GM12874 (cell line): ENCODE measurements around the gene WLS.

Experiments used
- CTCF ChIP-seq: IDR thresholded peaks from 2 replicates; pipeline ENCODE4 v1.5.1; 2011; ENCODE audit warnings: low read depth, mild to moderate bottlenecking, control low read depth, low read length, moderate library complexity; ENCODE audit not compliant: insufficient read depth

WLS gene

DNA sequence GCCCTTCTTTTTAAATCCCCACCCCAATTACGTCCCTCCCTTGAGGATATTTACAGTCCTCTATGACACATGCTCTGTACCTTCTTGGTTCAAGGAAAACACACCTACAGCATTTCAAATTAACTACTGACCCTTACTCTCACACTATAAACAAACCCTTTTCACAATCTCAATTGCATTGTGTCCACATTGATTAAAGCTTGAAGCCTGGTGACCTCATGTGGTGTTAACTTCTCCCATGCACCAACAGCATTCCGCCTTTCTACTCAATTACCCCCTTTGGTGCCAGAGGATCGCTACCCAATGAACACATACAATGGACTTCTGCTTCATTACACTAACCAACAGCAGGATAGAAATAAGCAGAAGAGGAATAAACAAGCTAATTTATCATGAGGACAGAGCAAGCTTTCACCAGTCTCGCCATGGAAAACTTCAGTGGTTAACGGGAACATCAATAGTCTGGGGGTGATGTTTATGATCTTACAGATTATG is 15.2 kb downstream of the WLS start:
- TF ChIP-seq CTCF: no peak

- TF ChIP-seq CTCF: no peak
Measured at GRCh38 chr1:68216089-68216772, 16.1 kb downstream of the WLS start.

GRCh38 chr1:68213843-68214242 is 18.5 kb downstream of the WLS start:
- no peak for TF ChIP-seq CTCF

DNA sequence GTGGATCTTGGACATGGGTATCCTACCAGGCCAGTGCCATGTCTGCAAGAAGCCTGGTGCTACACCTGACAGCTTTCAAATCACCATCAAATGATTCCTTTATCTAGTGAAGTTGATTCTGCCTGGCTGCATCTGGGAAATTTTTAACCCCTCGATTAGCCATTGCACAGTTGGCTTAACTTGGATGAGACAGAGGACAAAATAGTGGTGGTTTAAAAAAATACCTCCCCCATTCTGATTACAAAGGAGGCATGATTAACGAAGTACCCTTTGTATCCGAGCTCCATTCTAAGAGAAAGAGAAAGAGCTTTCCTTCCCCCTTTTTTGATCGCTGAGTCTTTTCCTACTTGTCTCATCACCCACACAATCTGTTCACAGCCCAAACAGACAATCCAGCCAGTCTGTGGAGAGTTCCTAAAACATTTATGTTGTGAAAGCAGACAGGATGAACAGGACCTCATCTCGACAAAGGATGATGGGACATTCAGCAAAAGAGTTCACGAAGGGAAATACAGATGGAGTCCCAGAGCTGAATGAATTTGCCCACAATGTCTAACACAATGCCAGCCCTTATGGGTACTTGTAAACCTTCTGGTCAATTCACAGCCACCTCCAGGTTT is 20.5 kb downstream of the WLS start:
- no peak for TF ChIP-seq CTCF

GRCh38 chr1:68210829-68211228 is 21.5 kb downstream of the WLS start:
- no peak for TF ChIP-seq CTCF

GRCh38 chr1:68210027-68210426 is 22.3 kb downstream of the WLS start:
- TF ChIP-seq CTCF: no peak

- no peak for TF ChIP-seq CTCF
Measured at GRCh38 chr1:68206848-68207689, 25.3 kb downstream of the WLS start.
